ENCODE results near the gene KLHL8.

The KLHL8 gene

DNA sequence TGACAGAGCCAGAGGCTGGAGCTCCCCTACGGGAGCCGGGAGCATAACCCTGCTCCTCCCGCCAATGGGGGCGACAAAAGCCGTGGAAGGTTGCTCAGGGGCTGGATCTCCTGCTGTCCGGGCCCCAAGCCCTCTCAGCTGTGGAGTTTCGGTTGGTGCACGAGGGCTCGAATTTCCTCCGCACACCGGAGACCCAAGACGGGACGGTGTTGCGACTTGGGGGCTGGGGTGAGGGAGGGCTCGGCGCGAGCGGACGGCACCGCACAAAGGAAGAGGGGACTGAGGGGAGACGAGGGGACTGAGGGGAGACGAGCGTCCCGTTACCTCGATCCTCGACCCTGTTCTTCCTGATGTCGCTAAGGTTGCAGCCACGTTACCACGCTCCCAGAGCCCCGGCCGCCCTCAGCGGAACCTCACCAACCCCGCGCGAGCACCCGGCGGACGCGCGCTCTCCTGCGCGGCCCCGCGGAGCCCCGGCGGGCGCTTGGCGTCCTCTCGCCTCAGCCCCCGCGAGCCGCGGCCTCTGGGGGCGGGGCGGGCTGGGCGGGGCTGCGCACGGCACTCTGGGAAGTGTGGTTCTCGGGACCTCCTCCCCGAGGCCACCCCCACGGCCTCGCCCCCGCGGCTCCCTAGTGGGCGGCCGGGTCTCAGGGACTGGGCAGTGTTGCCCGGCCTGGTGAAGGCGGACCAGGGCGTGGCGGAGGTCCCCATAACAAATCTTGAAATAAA, at the start of gene KLHL8:
Gene KLHL8 (minus strand): TSS at position 525 of the 729 bp plus-strand sequence. CDS start 25,079 bp downstream, outside the sequence.
- DNase-seq: peak; percentile 72

GRCh38 chr4:87270144-87270543, 49.7 kb upstream of the KLHL8 start:
- DNase-seq: peak; percentile 35

DNA sequence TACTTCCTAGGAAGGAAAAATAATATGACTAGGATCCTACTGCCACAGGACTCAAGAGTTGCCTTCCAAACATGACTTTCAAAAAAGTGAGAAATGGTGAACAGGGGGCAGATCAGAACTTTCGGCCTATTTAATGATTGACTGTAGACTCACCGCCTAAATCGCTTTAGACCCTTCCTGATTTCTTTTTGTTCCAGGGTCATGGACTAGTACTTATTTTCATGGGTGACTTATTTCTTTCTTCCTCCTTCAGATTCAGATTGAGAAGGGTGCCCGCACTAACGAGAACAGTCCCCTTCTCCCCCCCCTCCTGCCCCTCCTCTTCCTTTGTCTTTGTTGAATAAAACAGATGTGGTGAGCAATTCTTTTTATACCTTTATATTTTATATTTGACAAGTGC, 48.0 kb upstream of the KLHL8 start:
- DNase-seq: peak; percentile 44

DNA sequence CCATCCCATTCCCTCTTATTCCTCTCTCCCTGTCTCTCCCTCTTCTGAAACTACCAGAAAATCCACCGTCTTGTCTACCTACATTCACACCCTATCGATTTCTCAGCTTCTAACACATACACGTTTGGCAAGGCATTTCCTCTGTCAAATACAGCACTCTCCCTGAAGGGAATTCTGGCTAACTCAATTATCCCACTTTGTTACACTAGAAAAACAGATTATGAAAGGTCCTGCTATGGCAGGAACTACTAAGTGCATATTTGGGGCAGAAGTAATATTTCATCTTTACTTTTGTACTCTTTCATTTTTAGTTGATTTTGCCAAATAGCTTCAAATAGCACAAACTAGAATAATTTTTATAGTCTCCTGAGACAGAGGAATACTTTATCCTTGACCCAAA, 46.6 kb upstream of the KLHL8 start:
- DNase-seq: no peak

DNA sequence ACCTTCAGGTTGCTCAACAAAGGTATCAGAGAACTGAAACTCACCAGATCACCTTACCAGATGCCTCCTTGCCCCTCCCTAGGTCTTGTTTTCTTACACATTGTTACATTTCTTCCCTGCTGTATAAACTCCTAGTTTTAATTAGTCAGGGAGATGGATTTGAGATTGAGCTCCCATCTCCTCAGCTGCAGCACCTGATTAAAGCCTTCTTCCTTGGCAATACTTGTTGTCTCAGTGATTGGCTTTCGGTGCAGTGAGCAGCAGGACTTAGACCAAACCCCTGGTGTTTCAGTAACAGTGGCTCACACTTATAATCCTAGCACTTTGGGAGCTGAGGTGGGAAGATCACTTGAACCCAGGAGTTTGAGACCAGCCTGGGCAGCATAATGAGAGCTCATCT, 42.5 kb upstream of the KLHL8 start:
- DNase-seq: no peak

- DNase-seq: no peak
Measured at GRCh38 chr4:87260477-87260876, 40.1 kb upstream of the KLHL8 start.

DNA sequence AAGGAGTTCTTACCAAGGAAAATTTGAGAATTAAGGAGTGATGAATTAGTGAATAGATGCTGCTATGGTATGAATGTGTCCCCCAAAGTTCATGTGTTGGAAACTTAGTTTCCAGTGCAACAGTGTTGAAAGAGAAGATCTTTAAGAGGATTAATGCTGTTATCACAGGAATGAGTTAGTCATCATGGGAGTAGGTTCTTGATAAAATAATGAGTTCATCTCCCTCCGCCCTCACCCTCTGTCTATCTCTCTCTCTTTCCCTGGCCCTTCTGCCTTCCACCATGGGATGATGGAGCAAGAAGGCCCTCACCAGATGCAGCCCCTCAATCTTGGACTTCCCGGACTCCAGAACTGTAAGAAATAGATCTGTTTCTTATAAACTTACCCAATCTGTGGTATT, 38.3 kb upstream of the KLHL8 start:
- no peak for DNase-seq

- DNase-seq: no peak
Measured at GRCh38 chr4:87257523-87257922, 37.1 kb upstream of the KLHL8 start.

DNA sequence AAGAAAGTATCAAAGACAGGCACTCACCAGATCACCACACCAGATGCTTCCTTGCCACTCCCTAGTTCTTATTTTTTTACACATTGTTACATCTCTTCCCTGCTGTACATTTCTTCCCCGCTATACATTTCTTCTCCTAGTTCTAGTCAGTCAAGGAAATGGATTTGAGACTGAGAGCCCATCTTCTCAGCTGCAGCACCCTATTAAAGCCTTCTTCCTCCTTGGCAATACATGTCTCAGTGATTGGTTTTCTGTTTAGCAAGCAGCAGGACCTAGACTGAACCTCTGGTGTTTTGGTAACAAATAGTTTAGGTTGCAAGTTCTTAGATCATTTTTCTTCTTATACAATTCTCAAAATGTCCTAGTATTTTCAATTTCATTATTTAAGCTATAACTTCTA, 35.3 kb upstream of the KLHL8 start:
- no peak for DNase-seq

DNA sequence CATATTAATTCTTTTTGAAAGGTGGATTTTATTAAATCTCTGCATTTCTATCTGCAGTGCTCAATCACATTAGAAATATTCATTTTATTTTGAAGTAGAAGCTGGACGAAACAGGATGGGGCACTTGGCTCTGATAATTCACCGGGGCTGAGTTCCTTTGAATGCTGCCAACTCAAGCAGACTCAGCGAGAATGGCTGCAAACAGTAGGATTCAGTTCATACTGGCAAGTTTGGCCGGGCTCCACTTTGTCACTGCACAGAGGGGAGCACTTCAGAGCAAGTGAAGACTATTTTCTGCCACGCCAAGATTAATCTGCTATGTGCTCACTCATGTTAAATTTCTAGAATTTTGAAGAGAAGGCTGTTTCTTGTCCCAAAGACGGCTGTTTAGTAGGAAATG, 30.7 kb upstream of the KLHL8 start:
- DNase-seq: no peak

- no peak for DNase-seq
Measured at GRCh38 chr4:87250294-87250693, 29.9 kb upstream of the KLHL8 start.

- no peak for DNase-seq
Measured at GRCh38 chr4:87249332-87250019, 29.1 kb upstream of the KLHL8 start.

DNA sequence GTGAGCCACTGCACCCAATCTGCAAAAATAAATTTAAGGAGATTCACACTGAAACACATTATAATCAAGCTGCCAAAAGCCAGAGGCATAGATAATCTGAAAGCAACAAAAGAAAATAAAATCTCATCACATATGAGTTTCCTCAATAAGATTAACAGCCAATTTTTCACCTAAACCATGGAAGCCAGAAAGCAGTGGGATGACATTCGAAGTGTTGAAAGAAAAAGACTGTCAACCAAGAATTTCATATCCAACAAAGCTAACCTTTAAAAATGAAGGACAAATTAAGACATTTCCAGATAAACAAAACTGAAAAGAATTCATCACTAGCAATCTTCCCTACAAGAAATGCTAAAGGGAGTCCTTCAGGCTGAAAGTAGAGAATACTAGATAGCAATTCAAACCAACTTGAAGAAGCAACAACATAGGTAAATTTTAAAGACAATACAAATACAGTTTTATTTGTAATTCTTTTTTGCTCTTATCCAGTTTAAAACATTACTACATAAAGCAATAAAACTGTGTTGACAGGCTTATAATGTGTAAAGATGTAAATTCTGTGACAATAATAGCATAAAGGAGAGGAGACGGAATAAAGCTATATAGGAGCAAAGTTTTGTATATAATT, 23.1 kb upstream of the KLHL8 start:
- DNase-seq: peak; percentile 5

DNA sequence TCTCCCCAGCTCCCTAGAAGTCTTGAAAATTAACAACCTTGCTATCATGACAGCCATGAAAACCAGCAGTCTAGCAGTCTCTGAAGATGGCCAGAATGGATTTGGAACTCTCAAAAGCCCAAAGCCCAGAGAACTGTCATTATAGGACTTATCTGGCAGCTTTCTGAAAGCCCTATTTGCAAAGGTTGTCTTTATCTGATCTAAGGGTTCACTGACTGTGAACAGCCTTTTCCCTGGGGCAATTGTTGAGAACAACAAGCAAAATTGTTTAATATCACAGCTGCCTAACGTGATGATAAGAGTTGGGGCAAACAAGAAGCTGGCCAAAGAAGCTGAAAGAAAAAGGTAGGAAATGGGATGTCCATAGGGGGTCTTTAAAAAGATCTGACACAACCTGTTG, 20.9 kb upstream of the KLHL8 start:
- no peak for DNase-seq

DNA sequence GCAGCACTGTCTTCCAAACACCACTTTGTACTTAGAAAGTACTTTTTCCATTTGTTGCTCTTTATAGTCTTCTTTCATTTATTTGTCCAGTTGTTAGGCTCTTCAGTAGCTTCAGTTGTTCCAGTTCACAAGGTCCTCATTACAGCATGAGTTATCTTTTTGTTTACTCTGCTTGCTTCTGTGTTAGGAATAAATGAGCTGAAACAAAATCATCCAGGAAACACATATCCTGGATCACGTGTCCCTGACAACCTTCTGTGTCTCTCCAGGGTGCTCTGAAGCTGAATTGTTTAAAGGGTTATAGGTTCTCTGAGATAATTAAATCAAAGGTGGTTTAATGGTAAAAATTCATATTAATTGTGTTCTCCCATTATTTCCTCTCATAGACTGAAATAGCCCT, 19.9 kb upstream of the KLHL8 start:
- DNase-seq: peak; percentile 73

GRCh38 chr4:87239821-87240220, 19.4 kb upstream of the KLHL8 start:
- DNase-seq: peak; percentile 55

GRCh38 chr4:87239194-87239593, 18.8 kb upstream of the KLHL8 start:
- no peak for DNase-seq

GRCh38 chr4:87236861-87237260, 16.4 kb upstream of the KLHL8 start:
- no peak for DNase-seq

- DNase-seq: peak; percentile 13
Measured at GRCh38 chr4:87235020-87235671, 14.7 kb upstream of the KLHL8 start.

DNA sequence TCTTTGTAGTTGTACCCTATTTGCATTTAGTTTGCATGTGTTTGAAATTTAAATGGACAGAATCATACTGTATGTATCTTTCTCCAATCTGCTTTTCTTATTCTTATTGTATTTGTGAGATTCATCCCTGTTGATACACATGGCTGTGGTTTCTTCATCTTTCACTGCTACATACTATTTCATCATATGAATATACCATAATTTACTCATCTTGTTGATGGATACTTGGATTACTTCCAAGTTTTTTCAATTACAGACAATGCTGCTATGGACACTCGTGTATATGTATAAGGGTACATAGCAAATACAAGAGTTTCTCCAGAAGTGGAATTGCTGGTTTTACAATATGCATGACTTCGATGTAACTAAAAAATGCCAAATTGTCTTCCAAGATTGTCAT, 11.8 kb upstream of the KLHL8 start:
- no peak for DNase-seq

DNA sequence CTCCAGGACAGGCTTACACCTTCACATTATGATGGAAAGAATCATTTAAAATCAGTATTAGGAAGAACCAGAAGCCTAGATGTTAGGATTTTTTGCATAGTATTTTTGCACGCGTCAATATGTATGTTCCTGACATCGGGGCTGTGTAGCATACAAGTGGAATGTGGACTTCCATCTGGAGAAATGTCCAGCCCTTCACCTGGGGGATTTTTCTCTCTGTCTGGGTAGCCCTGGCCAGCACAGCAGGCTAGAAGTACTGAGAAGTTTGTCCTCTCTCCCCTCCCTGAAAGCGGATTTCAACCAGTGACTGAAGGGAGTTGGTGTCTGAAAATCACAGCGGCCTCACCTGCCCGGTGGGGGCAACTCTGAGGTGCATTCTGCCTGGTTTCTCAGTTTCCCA, 10.4 kb upstream of the KLHL8 start:
- no peak for DNase-seq

GRCh38 chr4:87229979-87230378, 9.6 kb upstream of the KLHL8 start:
- no peak for DNase-seq

- no peak for DNase-seq
Measured at GRCh38 chr4:87228262-87228860, 7.9 kb upstream of the KLHL8 start.
